ENCODE results near the gene RAB8B. TPM values are rescaled to one million over a fixed set of nuclear protein-coding genes. Genes with fewer than 3 reads are reported as not detected.

Gene RAB8B
- total and polyA plus RNA-seq, 2 experiments from 2014 or later: 16.4 to 36.9 TPM

DNA sequence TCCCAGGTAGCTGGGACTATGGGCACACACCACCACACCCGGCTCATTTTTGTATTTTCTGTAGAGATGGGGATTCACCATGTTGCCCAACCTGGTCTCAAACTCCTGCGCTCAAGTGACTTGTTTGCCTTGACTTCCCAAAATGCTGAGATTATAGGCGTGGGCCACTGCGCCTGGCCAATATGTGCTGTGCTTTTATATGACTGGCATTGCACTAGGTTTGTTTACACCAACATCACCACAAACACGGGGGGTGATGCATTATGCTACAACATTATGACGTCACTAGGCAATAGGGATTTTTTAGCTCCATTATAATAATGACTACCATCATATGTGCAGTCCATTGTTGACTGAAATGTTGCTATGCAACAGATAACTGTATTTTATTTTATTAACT, 94.9 kb downstream of the RAB8B start:
- Histone ChIP-seq H3K4me3 (no peak overlapping the region), H3K27me3 (no peaks in the 10 kb centered on the region), H3K36me3 (replicated peaks; ENCODE audit: insufficient read depth, low read depth) (no peaks in the 10 kb centered on the region), H3K9me2 (replicated peaks; ENCODE audit: insufficient read depth) (no peaks in the 10 kb centered on the region), H3K4me1 (ENCODE audit: insufficient read depth) (no peaks in the 10 kb centered on the region), H3K27ac (no peak overlapping the region), H3K9me3 (ENCODE audit: low read depth) (no peaks in the 10 kb centered on the region), H4K20me1 (ENCODE audit: insufficient read depth, poor library complexity, severe bottlenecking) (no peaks in the 10 kb centered on the region), H3K79me2 (no peaks in the 10 kb centered on the region), H2AFZ (no peak overlapping the region), H3K4me2 (no peak overlapping the region)
- no peak for DNase-seq (ENCODE audit: low spot score)
- no peak for TF ChIP-seq EZH2 (IDR thresholded peaks at IDR 0.05; ENCODE audit: borderline replicate concordance)
- TF ChIP-seq EZH2phosphoT487 (IDR thresholded peaks at IDR 0.05; ENCODE audit: low read depth, severe bottlenecking, unreplicated experiment): no peak
- TF ChIP-seq, protein P1, sequence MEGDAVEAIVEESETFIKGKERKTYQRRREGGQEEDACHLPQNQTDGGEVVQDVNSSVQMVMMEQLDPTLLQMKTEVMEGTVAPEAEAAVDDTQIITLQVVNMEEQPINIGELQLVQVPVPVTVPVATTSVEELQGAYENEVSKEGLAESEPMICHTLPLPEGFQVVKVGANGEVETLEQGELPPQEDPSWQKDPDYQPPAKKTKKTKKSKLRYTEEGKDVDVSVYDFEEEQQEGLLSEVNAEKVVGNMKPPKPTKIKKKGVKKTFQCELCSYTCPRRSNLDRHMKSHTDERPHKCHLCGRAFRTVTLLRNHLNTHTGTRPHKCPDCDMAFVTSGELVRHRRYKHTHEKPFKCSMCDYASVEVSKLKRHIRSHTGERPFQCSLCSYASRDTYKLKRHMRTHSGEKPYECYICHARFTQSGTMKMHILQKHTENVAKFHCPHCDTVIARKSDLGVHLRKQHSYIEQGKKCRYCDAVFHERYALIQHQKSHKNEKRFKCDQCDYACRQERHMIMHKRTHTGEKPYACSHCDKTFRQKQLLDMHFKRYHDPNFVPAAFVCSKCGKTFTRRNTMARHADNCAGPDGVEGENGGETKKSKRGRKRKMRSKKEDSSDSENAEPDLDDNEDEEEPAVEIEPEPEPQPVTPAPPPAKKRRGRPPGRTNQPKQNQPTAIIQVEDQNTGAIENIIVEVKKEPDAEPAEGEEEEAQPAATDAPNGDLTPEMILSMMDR (IDR thresholded peaks at IDR 0.05; ENCODE audit: poor library complexity): no peak
- 95% methylated on average over 5 of the region's 6 CpGs for WGBS (ENCODE audit: low lambda C conversion rate, missing lambda C conversion rate)

DNA sequence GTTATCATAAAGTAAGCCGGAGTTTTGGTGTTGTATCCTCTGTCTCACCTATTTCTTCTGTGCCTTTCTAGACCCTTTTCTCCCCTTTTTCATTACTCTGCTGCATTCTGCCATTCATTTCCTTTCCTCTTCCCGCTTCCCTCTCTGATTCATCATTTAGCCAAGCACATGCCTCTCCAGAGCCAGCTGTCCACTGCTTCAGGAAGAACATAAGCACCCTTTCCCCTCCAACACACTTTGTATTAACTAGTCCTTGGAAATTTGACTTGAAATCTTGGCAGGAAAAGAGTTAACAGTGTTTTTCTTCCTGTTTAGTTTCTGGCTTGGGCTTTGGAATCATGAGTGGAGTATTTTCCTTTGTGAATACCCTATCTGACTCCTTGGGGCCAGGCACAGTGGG, 97.7 kb downstream of the RAB8B start:
- WGBS (ENCODE audit: low lambda C conversion rate, missing lambda C conversion rate): 89% methylated on average over 2 of the region's 2 CpGs
- no peaks in the 10 kb centered on the region for H3K9me2 ChIP-seq (replicated peaks; ENCODE audit: insufficient read depth)
- H3K27ac ChIP-seq: no peak overlapping the region
- TF ChIP-seq EZH2 (IDR thresholded peaks at IDR 0.05; ENCODE audit: borderline replicate concordance) (no peak), EZH2phosphoT487 (IDR thresholded peaks at IDR 0.05; ENCODE audit: low read depth, severe bottlenecking, unreplicated experiment) (no peak)
- TF ChIP-seq, protein P1 (IDR thresholded peaks at IDR 0.05; ENCODE audit: poor library complexity): no peak
- H3K79me2 ChIP-seq: no peaks in the 10 kb centered on the region
- no peak overlapping the region for H2AFZ ChIP-seq
- no peaks in the 10 kb centered on the region for H3K9me3 ChIP-seq (ENCODE audit: low read depth)
- no peaks in the 10 kb centered on the region for H3K4me1 ChIP-seq (ENCODE audit: insufficient read depth)
- no peaks in the 10 kb centered on the region for H3K27me3 ChIP-seq
- no peak overlapping the region for H3K4me2 ChIP-seq
- no peaks in the 10 kb centered on the region for H4K20me1 ChIP-seq (ENCODE audit: insufficient read depth, poor library complexity, severe bottlenecking)
- DNase-seq (ENCODE audit: low spot score): no peak
- no peaks in the 10 kb centered on the region for H3K36me3 ChIP-seq (replicated peaks; ENCODE audit: insufficient read depth, low read depth)
- H3K4me3 ChIP-seq: no peak overlapping the region

DNA sequence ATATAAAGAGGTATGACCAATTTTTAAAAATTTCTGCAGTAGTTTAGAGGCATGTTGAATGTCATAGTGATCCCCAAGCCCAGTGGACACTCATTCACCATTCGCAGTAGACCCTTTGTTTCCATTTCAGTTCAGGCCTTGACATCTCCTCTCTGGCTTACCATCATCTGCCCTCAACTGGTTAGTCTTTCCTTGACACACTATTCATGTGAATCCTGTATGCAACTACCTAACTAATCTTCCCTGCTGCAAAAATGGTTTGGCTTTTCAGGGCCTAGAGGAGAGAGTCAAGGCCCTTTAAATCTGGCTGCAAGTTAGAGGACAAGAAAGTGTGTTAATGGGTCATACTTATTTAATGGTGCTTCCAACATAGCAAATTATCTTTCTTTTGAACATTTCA, 98.9 kb downstream of the RAB8B start:
- Histone ChIP-seq H3K27ac (no peak overlapping the region), H3K79me2 (no peaks in the 10 kb centered on the region), H3K9me3 (ENCODE audit: low read depth) (no peaks in the 10 kb centered on the region), H3K27me3 (no peaks in the 10 kb centered on the region), H4K20me1 (ENCODE audit: insufficient read depth, poor library complexity, severe bottlenecking) (no peaks in the 10 kb centered on the region), H3K9me2 (replicated peaks; ENCODE audit: insufficient read depth) (no peaks in the 10 kb centered on the region), H3K4me3 (no peak overlapping the region), H3K4me1 (ENCODE audit: insufficient read depth) (no peaks in the 10 kb centered on the region), H3K4me2 (no peak overlapping the region), H3K36me3 (replicated peaks; ENCODE audit: insufficient read depth, low read depth) (no peaks in the 10 kb centered on the region), H2AFZ (no peak overlapping the region)
- 90% methylated on average over 1 of the region's 1 CpG for WGBS (ENCODE audit: low lambda C conversion rate, missing lambda C conversion rate)
- no peak for DNase-seq (ENCODE audit: low spot score)
- no peak for TF ChIP-seq EZH2phosphoT487 (IDR thresholded peaks at IDR 0.05; ENCODE audit: low read depth, severe bottlenecking, unreplicated experiment)
- TF ChIP-seq, protein P1 (IDR thresholded peaks at IDR 0.05; ENCODE audit: poor library complexity): no peak
- no peak for TF ChIP-seq EZH2 (IDR thresholded peaks at IDR 0.05; ENCODE audit: borderline replicate concordance)
